Medulla oblongata (tissue), 1 donor: ENCODE measurements around the gene HDAC10.

Source experiments
- DNase-seq: peaks from one replicate; pipeline ENCODE4 v3.0.0-alpha.2; 2015; ENCODE audit errors: extremely low spot score

The HDAC10 gene

GRCh38 chr22:50242406-50242949 is 8.6 kb downstream of the HDAC10 start:
- no peak for DNase-seq

GRCh38 chr22:50238755-50239154 is 12.3 kb downstream of the HDAC10 start:
- DNase-seq, result no peak

- no peak for DNase-seq
These were observed 14.2 kb downstream of the HDAC10 start for GRCh38 chr22:50236731-50237409.

GRCh38 chr22:50233223-50233622 is 17.8 kb downstream of the HDAC10 start:
- DNase-seq, result no peak

- no peak for DNase-seq
These were observed 18.4 kb downstream of the HDAC10 start for GRCh38 chr22:50232481-50233151.

GRCh38 chr22:50229370-50229769 is 21.7 kb downstream of the HDAC10 start:
- no peak for DNase-seq

- no peak for DNase-seq
These were observed 22.7 kb downstream of the HDAC10 start for GRCh38 chr22:50228366-50228765.

GRCh38 chr22:50227579-50228215 is 23.4 kb downstream of the HDAC10 start:
- DNase-seq, result no peak

- no peak for DNase-seq
These were observed 24.2 kb downstream of the HDAC10 start for GRCh38 chr22:50226875-50227165.

GRCh38 chr22:50226063-50226874 is 24.8 kb downstream of the HDAC10 start:
- no peak for DNase-seq

- no peak for DNase-seq
These were observed 25.7 kb downstream of the HDAC10 start for GRCh38 chr22:50225200-50225969.

GRCh38 chr22:50224071-50224470 is 27.0 kb downstream of the HDAC10 start:
- DNase-seq, result no peak

- no peak for DNase-seq
These were observed 28.6 kb downstream of the HDAC10 start for GRCh38 chr22:50222508-50222907.

- DNase-seq, result no peak
These were observed 29.4 kb downstream of the HDAC10 start for GRCh38 chr22:50221410-50222300.

GRCh38 chr22:50220603-50221409 is 30.3 kb downstream of the HDAC10 start:
- no peak for DNase-seq

GRCh38 chr22:50219800-50220602 is 31.1 kb downstream of the HDAC10 start:
- DNase-seq, result no peak

GRCh38 chr22:50218996-50219727 is 31.9 kb downstream of the HDAC10 start:
- DNase-seq, result no peak
